Glomerular visceral epithelial cell (primary cell): ENCODE data around the gene SSTR1.

Experiments used
- DNase-seq: peaks from one replicate; pipeline ENCODE4 v3.0.0-alpha.2; 2016; ENCODE audit errors: extremely low spot score

The SSTR1 gene

DNA sequence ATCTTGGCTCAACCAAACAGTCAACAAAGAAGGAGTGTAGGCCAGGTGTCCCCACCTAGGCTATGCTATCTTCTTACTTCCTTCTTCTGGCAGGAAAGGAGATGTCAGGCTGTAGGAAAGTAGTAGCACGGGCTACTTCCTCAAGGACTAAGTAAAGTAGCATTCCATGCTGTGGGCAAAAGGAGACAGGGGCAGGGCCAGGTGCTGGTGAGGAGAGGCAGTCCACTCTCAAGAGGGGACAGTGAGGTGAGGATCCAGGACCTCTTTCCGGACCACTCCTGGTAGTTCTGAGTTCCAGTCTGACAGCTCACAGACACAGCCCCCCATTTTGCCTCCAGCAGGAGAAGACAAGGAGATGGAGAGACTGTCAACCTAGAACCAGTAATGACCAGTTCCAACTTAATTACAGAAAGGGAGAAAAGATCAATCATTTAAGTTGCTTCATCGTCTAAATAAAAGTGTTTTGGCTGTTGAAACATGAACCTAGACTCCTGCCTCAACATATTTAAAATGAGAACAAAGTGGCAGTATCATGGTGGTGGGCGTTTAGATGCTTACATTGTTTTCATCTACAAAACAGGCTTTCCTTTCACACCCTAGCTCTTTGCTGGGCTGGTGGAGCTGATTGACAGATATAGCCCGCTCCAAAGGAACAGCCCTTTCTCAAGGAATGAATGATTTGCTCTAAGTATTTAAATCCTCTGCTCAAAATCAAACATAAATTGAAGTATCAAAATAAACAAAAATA is 5.1 kb upstream of the SSTR1 start:
- no peak for DNase-seq

DNA sequence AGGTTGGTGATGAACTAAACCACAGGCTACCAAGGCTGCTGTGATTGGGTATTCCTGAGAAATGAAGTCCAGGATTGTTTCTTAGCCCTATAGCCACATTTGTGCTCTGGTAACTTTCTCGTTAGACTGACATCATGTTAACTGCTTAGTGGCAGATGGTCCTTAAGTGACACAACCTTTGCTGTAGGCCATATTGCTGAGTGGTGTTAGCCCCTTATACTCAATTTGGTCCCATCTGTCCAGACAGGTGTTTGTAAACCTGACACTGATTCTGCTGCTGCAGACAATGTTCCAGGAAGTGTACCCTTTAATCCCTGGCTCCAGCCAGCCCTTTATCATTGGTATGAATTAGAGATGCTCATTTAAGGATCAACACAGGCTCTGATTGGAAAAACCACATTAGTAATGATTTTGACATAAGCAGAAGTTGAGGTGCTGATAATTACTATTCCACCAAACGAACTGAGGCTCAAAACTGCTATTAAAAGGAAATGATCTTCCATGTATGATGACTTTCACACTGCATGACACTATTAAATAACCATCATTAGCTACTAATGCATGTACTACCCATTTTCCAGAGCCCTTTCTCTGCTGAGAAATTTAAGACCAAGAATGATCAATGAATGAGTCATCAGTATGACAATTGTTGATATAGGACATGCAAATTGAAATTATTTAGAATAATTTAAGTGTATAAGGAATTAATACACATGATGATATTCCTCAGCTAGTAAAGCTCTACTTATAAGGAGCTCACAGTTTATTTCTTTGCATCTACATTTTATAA is 3.6 kb upstream of the SSTR1 start:
- DNase-seq = no peak

DNA sequence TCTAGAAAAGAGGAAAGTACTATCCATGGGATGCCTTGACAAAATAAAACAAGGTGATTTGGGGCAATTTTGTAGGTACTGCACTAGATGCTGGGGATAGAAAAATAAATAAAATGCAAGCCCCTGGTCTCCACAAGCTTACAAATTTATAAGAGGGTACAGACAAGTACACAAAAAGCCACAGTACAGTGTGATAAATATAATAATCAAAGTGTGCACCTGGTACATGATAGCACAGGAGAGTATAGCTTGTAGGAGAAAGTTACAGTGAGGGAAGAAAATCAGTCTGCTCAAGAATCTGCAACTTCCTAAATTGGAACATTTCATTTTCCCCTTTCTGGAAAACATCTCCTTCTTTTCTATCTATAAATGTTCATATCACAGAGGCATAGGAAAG is 3.0 kb upstream of the SSTR1 start:
- no peak for DNase-seq

DNA sequence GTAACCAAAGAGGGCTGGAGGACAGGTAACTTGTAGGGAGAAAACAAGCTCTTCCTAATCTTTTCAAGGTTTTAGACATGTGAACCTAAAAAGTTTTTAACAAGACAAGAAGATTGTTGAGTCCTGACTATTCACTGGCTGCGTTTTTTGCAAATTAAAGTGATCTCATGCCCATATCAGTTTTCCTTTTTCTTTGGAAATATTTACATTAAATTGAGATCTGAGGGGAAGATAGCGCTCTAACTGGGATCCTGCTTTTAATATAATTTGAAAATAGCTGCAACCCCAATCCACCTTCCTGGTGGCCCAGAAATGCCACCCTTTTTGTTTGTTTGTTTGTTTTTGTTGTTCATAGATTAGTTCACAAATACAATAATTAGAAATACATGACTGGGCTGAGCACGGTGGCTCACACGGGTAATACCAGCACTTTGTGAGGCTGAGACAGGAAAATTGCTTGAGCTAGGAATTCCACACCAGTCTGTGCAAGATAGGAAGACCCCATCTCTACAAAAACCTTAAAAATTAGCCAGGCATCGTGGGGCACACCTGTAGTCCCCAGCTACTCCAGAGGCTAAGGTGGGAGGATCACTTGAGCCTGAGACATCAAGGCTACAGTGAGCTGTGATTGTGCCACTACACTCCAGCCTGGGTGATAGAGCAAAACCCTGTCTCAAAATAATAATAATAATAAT is 2.4 kb upstream of the SSTR1 start:
- no peak for DNase-seq

DNA sequence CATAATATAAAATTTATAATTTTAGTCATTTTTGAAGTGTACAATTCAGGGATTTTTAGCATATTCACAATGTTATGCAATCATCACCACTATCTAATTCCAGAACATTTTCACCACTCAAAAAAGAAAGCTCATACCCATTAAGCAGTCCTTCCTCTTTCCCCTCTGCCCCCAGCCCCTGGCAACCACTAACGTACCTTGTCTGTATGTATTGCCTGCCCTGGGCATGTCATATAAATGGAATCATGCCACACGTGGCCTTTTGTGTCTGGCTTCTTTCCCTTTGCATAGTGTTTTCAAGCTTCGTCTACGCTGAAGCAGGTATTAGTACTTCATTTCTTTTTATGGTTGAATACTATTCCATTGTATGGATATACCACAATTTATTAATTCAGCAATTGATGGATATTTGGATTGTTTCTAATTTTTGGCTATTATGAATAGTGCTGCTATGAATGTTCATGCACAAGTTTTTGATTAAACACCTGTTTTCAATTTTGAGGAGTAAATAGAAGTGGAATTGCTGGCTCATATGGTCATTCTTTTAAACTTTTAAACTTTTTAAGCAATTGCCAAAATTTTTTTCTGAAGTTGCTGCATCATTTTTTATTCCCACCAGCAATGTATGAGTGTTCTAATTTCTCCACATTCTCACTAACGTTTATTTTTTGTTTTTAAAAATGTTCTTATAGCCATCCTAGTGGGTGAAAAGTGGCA is 1.6 kb upstream of the SSTR1 start:
- no peak for DNase-seq

DNA sequence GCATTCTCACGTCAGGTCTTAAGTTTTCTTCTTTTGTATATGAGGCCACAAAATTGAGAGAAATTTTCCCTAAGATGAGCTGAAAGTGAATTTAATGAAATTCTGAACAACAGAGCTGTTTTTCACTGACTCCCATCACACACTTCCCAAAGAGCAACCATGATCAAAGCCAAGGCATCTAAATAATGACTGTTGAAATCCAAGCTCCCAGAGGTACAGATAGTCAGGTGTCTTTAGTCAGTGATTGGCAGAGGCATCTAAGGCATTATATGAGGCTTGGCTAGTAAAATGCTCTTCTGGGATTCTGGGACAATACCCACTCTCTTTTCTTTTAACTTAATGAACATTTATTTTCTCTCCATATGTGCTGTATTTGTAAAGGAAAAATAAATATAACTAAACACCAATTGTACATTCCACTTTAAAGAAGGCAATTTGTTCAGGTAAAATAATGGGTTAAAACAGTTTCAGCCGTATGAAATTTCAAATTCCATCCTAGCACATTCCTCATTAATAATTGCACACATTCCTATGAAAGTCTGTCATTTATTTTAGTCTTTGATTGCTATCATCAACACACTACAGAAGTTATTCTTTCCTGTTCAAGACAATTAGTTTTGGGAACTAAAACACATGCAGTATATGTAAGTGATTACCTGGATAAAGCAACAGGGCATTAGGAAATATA is 871 bp upstream of the SSTR1 start:
- DNase-seq = no peak

DNA sequence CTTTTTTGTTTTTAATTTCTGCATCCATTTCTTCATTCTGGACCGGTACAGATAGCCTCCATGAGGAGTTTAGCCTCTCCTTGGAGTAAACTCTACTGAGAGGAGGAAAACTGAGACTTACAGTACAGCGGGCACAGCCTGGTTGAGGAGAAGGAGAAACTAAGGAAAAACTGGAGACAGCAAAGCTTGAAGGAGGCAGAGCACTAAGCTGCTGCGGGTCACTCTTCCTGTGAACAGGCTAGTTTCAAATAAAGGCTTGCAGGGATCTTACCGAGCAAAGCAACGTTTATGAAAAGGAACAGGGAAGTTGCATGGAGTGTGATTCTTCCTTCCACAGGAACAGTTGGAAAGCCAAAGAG is 348 bp upstream of the SSTR1 start:
- DNase-seq = no peak

DNA sequence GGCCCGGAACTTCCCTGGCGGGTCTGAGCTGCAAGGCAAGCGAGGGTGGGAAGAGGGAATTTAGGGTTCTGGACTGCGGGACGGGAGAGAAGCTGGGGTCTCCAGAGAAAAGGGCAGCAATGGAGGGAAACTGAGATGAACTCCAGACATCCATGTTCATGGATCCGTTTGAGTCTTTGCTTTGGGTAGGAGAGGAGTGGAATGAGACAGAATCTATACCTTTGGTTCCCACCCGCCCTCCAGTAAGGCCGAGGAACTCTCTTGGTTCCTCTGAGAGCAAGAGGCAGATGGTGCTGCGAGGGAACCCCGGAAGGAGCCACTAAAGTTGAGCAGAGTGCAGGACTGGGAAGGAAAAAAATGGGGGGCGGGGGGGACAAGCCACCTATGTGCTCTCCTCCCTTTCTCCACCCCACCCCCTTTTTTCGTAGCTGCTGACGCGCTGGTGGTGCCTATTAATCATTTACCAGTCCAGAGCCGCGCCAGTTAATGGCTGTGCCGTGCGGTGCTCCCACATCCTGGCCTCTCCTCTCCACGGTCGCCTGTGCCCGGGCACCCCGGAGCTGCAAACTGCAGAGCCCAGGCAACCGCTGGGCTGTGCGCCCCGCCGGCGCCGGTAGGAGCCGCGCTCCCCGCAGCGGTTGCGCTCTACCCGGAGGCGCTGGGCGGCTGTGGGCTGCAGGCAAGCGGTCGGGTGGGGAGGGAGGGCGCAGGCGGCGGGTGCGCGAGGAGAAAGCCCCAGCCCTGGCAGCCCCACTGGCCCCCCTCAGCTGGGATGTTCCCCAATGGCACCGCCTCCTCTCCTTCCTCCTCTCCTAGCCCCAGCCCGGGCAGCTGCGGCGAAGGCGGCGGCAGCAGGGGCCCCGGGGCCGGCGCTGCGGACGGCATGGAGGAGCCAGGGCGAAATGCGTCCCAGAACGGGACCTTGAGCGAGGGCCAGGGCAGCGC is 1.2 kb downstream of the SSTR1 start:
- peak; percentile 56 for DNase-seq

DNA sequence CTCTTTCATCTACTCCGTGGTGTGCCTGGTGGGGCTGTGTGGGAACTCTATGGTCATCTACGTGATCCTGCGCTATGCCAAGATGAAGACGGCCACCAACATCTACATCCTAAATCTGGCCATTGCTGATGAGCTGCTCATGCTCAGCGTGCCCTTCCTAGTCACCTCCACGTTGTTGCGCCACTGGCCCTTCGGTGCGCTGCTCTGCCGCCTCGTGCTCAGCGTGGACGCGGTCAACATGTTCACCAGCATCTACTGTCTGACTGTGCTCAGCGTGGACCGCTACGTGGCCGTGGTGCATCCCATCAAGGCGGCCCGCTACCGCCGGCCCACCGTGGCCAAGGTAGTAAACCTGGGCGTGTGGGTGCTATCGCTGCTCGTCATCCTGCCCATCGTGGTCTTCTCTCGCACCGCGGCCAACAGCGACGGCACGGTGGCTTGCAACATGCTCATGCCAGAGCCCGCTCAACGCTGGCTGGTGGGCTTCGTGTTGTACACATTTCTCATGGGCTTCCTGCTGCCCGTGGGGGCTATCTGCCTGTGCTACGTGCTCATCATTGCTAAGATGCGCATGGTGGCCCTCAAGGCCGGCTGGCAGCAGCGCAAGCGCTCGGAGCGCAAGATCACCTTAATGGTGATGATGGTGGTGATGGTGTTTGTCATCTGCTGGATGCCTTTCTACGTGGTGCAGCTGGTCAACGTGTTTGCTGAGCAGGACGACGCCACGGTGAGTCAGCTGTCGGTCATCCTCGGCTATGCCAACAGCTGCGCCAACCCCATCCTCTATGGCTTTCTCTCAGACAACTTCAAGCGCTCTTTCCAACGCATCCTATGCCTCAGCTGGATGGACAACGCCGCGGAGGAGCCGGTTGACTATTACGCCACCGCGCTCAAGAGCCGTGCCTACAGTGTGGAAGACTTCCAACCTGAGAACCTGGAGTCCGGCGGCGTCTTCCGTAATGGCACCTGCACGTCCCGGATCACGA is 2.2 kb downstream of the SSTR1 start:
- peak; percentile 58 for DNase-seq

DNA sequence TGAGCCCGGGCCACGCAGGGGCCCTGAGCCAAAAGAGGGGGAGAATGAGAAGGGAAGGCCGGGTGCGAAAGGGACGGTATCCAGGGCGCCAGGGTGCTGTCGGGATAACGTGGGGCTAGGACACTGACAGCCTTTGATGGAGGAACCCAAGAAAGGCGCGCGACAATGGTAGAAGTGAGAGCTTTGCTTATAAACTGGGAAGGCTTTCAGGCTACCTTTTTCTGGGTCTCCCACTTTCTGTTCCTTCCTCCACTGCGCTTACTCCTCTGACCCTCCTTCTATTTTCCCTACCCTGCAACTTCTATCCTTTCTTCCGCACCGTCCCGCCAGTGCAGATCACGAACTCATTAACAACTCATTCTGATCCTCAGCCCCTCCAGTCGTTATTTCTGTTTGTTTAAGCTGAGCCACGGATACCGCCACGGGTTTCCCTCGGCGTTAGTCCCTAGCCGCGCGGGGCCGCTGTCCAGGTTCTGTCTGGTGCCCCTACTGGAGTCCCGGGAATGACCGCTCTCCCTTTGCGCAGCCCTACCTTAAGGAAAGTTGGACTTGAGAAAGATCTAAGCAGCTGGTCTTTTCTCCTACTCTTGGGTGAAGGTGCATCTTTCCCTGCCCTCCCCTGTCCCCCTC is 3.0 kb downstream of the SSTR1 start:
- DNase-seq = peak; percentile 2

DNA sequence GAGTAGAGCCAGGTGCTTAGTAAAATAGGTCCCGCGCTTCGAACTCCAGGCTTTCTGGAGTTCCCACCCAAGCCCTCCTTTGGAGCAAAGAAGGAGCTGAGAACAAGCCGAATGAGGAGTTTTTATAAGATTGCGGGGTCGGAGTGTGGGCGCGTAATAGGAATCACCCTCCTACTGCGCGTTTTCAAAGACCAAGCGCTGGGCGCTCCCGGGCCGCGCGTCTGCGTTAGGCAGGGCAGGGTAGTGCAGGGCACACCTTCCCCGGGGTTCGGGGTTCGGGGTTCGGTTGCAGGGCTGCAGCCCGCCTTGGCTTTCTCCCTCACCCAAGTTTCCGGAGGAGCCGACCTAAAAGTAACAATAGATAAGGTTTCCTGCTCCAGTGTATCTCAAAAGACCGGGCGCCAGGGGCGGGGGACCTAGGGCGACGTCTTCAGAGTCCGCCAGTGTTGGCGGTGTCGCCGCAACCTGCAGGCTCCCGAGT is 3.6 kb downstream of the SSTR1 start:
- no peak for DNase-seq

DNA sequence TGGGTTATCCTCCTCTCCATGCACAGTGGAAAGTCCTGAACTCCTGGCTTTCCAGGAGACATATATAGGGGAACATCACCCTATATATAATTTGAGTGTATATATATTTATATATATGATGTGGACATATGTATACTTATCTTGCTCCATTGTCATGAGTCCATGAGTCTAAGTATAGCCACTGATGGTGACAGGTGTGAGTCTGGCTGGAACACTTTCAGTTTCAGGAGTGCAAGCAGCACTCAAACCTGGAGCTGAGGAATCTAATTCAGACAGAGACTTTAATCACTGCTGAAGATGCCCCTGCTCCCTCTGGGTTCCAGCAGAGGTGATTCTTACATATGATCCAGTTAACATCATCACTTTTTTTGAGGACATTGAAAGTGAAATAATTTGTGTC is 4.4 kb downstream of the SSTR1 start:
- DNase-seq = no peak

DNA sequence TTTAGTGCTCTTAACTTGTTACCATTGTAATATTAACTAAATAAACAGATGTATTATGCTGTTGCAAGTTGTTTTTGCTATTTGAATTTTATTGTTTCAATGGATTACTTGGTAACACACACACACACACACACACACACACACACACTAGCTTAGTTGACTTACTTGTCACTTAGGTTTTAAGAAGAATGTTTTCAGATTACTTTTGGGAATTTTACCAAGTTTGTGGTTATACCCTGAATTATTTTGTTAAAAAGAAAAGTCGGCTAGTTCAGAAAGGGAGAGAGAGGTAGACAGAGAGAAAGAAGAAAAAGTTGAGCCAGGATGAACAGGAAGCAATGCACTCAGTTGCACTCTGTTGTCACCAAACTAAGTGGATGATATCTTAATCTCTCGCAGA is 5.3 kb downstream of the SSTR1 start:
- DNase-seq = no peak

DNA sequence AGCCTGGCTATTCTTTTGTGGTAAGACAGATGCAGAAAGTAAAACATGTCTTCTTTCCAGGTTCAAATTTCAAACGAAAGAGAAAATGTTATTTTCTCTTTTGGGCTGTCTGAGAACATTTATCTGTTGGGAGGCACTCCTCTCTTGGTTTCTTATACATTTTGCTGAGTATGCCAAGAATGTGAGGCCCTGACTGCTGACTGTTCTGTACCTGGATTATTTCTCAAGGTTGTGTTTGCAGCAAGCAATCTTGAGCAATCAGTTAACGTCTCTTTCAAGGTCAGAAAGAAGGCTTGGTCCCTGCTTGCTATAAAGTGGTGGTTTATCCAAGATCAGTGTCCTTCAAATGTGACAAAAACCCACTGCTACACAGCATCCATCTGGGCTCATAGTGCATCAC is 9.8 kb downstream of the SSTR1 start:
- DNase-seq = no peak

DNA sequence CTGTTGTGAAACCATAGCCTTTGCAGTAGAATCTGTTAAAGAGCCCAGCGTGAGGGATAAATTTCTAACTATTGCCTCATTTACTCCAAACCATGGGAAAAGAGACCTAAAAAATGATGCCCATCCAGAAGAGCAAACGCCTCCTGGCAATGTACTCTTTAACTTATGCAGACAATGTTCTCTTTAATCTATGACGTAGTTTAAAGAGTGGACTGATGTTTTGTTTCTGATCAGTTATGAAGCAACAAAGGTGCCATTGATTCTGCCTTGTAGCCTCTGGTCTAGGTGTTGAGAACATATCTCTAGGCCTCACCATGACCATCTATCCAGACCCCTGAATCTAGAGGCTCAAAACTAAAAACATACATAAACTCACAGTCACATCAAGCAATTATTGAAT is 13.4 kb downstream of the SSTR1 start:
- DNase-seq = no peak

DNA sequence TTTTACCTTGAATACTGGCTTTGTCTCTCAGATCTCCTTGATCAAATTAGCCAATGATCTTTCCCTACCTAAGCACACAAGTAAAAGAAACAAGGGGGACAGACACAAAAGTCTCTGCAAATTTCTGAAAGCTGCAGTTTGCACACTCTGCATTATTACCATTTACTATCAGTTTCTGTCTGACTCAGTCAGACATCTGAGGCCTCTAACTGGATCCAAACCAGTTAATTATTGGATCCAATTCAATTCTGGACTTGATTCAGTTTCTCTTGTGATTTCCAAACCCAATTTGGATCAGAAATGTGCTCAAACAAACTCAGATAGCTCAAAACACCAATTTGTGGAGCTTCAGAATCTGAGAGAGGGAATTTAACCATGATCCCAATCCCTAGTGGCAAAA is 16.6 kb downstream of the SSTR1 start:
- no peak for DNase-seq

DNA sequence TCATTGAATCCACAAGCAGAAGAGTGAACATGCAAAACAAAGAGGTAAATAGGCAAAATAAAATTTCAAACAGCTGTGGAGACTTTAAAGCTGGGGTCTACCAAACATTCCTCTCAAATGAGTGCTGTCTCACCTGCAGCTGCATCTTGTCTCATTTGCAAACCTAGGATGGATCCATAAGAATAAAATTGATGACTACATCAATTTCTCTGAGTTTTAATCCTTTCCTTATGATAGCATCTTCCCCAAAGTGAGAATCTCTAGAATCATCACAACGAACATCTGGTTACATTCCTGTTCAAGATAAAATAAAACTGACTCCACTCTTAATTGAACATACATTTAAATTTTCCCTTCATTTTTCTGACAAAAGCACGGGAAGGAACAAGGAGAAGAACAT is 18.2 kb downstream of the SSTR1 start:
- no peak for DNase-seq

DNA sequence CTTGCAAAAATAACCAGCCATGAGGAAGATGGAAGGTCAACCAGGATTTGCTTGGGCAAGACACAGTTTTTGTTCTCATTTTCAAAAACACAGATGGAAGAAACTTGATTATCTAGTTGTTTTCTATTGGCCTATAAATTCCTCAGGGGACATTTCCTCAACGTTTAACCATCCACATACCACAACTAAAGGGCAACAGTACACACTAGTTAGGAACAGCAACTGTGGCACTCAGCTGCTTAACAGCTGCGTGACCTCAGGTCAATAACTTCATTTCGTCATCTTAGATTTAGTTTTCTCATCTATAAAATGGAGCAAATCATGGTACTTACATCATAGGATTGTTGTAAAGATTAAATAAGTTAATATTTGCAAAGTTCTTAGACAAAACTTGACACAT is 18.7 kb downstream of the SSTR1 start:
- no peak for DNase-seq

DNA sequence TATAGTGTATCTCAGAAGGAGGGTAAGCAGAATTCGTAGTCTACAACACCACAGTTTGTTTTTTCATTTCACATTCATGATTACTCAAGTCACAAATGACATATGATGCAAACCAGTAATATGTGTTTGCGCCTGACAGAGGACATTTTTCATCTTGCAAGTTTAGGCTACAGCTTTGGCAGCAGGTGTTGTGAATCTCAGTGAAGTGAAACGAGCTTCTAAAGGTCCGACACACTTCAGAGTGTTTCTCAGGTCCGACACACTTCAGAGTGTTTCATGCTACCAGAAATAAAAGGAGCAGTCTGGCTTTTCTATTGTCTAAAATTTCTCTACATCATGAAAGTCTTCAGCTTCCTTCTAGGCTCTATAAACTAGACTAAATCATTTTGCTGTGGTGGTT is 25.5 kb downstream of the SSTR1 start:
- DNase-seq = no peak
